ENCODE measurements around the gene KIF2C. TPM values are rescaled to one million over a fixed set of nuclear protein-coding genes. Genes with fewer than 3 reads are reported as not detected.

The KIF2C gene
- total RNA-seq, 4 donors from 2014 or later, result 2.5 to 8.3 (median 3.5) TPM

DNA sequence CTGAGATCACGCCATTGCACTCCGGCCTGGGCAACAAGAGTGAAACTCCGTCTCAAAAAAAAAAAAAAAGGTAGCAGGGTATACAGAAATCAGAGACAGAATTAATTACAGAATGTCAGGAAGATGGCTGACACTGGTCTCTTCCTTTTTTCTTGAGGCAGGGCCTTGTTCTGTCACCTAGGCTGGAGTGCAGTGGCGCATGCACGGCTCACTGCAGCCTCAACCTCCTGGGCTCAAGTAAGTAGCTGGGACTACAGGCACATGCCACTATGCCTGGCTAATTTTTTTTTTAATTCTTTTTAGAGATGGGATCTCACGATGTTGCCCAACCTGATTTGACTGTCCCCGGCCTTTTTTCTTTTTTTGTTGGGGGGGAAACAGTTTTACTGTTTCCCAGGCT lies 25.1 kb upstream of the KIF2C start:
- peak overlapping the region in 1 of 4 donors; percentile 55 for H3K27ac ChIP-seq
- no peaks in the 10 kb centered on the region for H3K9me3 ChIP-seq
- no peak overlapping the region for H3K4me3 ChIP-seq
- peaks cover 0 to 10% (median 5%) of the 10 kb centered on the region in 4 donors for H3K4me1 ChIP-seq
- H3K27me3 ChIP-seq, result no peaks in the 10 kb centered on the region
- no peaks in the 10 kb centered on the region for H3K36me3 ChIP-seq
- TF ChIP-seq, protein P1, sequence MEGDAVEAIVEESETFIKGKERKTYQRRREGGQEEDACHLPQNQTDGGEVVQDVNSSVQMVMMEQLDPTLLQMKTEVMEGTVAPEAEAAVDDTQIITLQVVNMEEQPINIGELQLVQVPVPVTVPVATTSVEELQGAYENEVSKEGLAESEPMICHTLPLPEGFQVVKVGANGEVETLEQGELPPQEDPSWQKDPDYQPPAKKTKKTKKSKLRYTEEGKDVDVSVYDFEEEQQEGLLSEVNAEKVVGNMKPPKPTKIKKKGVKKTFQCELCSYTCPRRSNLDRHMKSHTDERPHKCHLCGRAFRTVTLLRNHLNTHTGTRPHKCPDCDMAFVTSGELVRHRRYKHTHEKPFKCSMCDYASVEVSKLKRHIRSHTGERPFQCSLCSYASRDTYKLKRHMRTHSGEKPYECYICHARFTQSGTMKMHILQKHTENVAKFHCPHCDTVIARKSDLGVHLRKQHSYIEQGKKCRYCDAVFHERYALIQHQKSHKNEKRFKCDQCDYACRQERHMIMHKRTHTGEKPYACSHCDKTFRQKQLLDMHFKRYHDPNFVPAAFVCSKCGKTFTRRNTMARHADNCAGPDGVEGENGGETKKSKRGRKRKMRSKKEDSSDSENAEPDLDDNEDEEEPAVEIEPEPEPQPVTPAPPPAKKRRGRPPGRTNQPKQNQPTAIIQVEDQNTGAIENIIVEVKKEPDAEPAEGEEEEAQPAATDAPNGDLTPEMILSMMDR (IDR thresholded peaks at IDR 0.05), result no peak
- TF ChIP-seq POLR2A (IDR thresholded peaks at IDR 0.05), result no peak
- no peak for DNase-seq

GRCh38 chr1:44714944-44715571 lies 24.6 kb upstream of the KIF2C start:
- no peaks in the 10 kb centered on the region for H3K9me3 ChIP-seq
- peak overlapping the region in 1 of 4 donors; percentile 55 for H3K27ac ChIP-seq
- peaks cover 0 to 10% (median 5%) of the 10 kb centered on the region in 4 donors for H3K4me1 ChIP-seq
- peak in 2 of 3 donors; percentile 76 to 86 for DNase-seq
- H3K27me3 ChIP-seq, result no peaks in the 10 kb centered on the region
- H3K4me3 ChIP-seq, result no peak overlapping the region
- H3K36me3 ChIP-seq, result no peaks in the 10 kb centered on the region
- no peak for TF ChIP-seq POLR2A (IDR thresholded peaks at IDR 0.05)
- TF ChIP-seq, protein P1 (IDR thresholded peaks at IDR 0.05), result peak; percentile 79 to 96 (median 88)

- Histone ChIP-seq H3K36me3 (no peaks in the 10 kb centered on the region), H3K9me3 (no peaks in the 10 kb centered on the region), H3K27ac (no peak overlapping the region), H3K27me3 (no peaks in the 10 kb centered on the region), H3K4me1 (peaks cover 0 to 12% (median 7%) of the 10 kb centered on the region in 4 donors), H3K4me3 (no peak overlapping the region)
- DNase-seq, result no peak
- TF ChIP-seq, protein P1 (IDR thresholded peaks at IDR 0.05), result no peak
- TF ChIP-seq POLR2A (IDR thresholded peaks at IDR 0.05), result no peak
Observed at GRCh38 chr1:44717156-44717555, 22.5 kb upstream of the KIF2C start.

GRCh38 chr1:44717653-44718052 lies 22.0 kb upstream of the KIF2C start:
- TF ChIP-seq POLR2A (IDR thresholded peaks at IDR 0.05), result no peak
- TF ChIP-seq, protein P1 (IDR thresholded peaks at IDR 0.05), result no peak

GRCh38 chr1:44718091-44718490 lies 21.5 kb upstream of the KIF2C start:
- Histone ChIP-seq H3K4me1 (peaks cover 0 to 19% (median 10%) of the 10 kb centered on the region in 4 donors), H3K36me3 (no peaks in the 10 kb centered on the region), H3K4me3 (no peak overlapping the region), H3K27ac (no peak overlapping the region), H3K9me3 (no peaks in the 10 kb centered on the region), H3K27me3 (no peaks in the 10 kb centered on the region)
- TF ChIP-seq, protein P1 (IDR thresholded peaks at IDR 0.05), result no peak
- TF ChIP-seq POLR2A (IDR thresholded peaks at IDR 0.05), result no peak
- DNase-seq, result no peak

More at GRCh38 chr1:44717653-44718052, 22.0 kb upstream of the KIF2C start:
- no peak for DNase-seq
- Histone ChIP-seq H3K27ac (no peak overlapping the region), H3K4me3 (no peak overlapping the region), H3K4me1 (peaks cover 0 to 17% (median 9%) of the 10 kb centered on the region in 4 donors), H3K27me3 (no peaks in the 10 kb centered on the region), H3K36me3 (no peaks in the 10 kb centered on the region), H3K9me3 (no peaks in the 10 kb centered on the region)
